HG02571 (cell line): ENCODE measurements around the gene FOXO3.
"Not testable (repeated sequence)": the region's sequence is repeated elsewhere in the genome, so short reads cannot be mapped to it uniquely, and the experiment has no call there.

Experiments used
- ATAC-seq: cut with Tn5 transposase; IDR thresholded peaks from one replicate; pipeline ENCODE4 v1.9.1; 2021; ENCODE audit warnings: mild to moderate bottlenecking, moderate library complexity; ENCODE audit not compliant: unreplicated experiment

The FOXO3 gene

GRCh38 chr6:108555399-108556052, 5.2 kb upstream of the FOXO3 start:
- no peak for ATAC-seq

GRCh38 chr6:108556250-108556649, 4.5 kb upstream of the FOXO3 start:
- ATAC-seq, result no peak

GRCh38 chr6:108556866-108557493, 3.7 kb upstream of the FOXO3 start:
- ATAC-seq, result no peak

- peak; percentile 19 for ATAC-seq
These were observed 3.0 kb upstream of the FOXO3 start for GRCh38 chr6:108557494-108558371.

GRCh38 chr6:108558372-108559096, 2.2 kb upstream of the FOXO3 start:
- peak; percentile 58 for ATAC-seq

- peak; percentile 42 for ATAC-seq
These were observed 1.4 kb upstream of the FOXO3 start for GRCh38 chr6:108559097-108559883.

- ATAC-seq, result peak; percentile 1
These were observed 744 bp upstream of the FOXO3 start for GRCh38 chr6:108559884-108560462.

GRCh38 chr6:108561309-108561647, 561 bp downstream of the FOXO3 start:
- not testable (repeated sequence) for ATAC-seq

GRCh38 chr6:108561742-108562502, 1.2 kb downstream of the FOXO3 start:
- ATAC-seq, result no peak

GRCh38 chr6:108562503-108562993, 1.8 kb downstream of the FOXO3 start:
- ATAC-seq, result no peak

GRCh38 chr6:108563292-108563691, 2.6 kb downstream of the FOXO3 start:
- no peak for ATAC-seq

- no peak for ATAC-seq
These were observed 3.5 kb downstream of the FOXO3 start for GRCh38 chr6:108564178-108564577.

- peak; percentile 45 for ATAC-seq
These were observed 4.5 kb downstream of the FOXO3 start for GRCh38 chr6:108565091-108565766.

GRCh38 chr6:108565893-108566292, 5.2 kb downstream of the FOXO3 start:
- ATAC-seq, result peak; percentile 43

GRCh38 chr6:108566406-108566805, 5.7 kb downstream of the FOXO3 start:
- no peak for ATAC-seq

GRCh38 chr6:108568101-108568500, 7.4 kb downstream of the FOXO3 start:
- no peak for ATAC-seq

GRCh38 chr6:108568551-108569305, 8.0 kb downstream of the FOXO3 start:
- ATAC-seq, result no peak

- ATAC-seq, result no peak
These were observed 9.8 kb downstream of the FOXO3 start for GRCh38 chr6:108570517-108570916.
